Stomach (tissue), 9 donors: ENCODE results near the gene WWOX. TPM values are rescaled to one million over a fixed set of nuclear protein-coding genes. Genes with fewer than 3 reads are reported as not detected.

Experiments used
- DNase-seq, 2 donors: peaks; one replicate each; pipeline versions ENCODE4 v3.0.0 to v3.0.0-alpha.2; 2013 to 2019
- H3K27ac ChIP-seq, 5 donors: fragments of 200-600 bp in 4 of 5; sonication (generic) in 4 of 5; one replicate each; pipeline ENCODE4 v1.5.1; 2013 to 2019; ENCODE audit warnings: mild to moderate bottlenecking in 1 of 5, moderate library complexity in 1 of 5
- H3K27me3 ChIP-seq, 3 donors: fragments of 200-600 bp; sonication (generic); one replicate each; pipeline ENCODE4 v1.5.1; 2017 to 2019; ENCODE audit warnings: mixed run types in 1 of 3
- H3K36me3 ChIP-seq, 4 donors: fragments of 200-600 bp; sonication (generic); 1 replicate in 3 of 4; 2 replicates in 1 of 4; pipeline ENCODE4 v1.5.1; 2016 to 2019
- H3K4me1 ChIP-seq, 4 donors: fragments of 200-600 bp; sonication (generic); one replicate each; pipeline ENCODE4 v1.5.1; 2016 to 2019
- H3K4me3 ChIP-seq, 4 donors: fragments of 200-600 bp; sonication (generic) in 3 of 4; one replicate each; pipeline ENCODE4 v1.5.1; 2016 to 2019; ENCODE audit warnings: mild to moderate bottlenecking in 1 of 4
- H3K9me3 ChIP-seq, 4 donors: fragments of 200-600 bp; sonication (generic); one replicate each; pipeline ENCODE4 v1.5.1; 2016 to 2019
- CTCF ChIP-seq, 7 experiments: fragments of 450-650 bp in 4 of 7; fragments of 200-600 bp in 3 of 7; sonication (generic) in 3 of 7; IDR thresholded peaks; one replicate each; pipeline ENCODE4 v1.5.1; 2016 to 2019; ENCODE audit warnings: antibody characterized with exemption in 7 of 7, control low read depth in 2 of 7, mild to moderate bottlenecking in 1 of 7
- EP300 ChIP-seq: sonication (generic); formaldehyde crosslinking; IDR thresholded peaks from one replicate; pipeline ENCODE4 v1.6.1; 2017; ENCODE audit warnings: antibody characterized with exemption
- POLR2A ChIP-seq, 4 donors: fragments of 450-650 bp; IDR thresholded peaks; one replicate each; pipeline ENCODE4 v1.6.1; 2016; ENCODE audit warnings: antibody characterized with exemption in 4 of 4, control low read depth in 2 of 4, mild to moderate bottlenecking in 1 of 4, moderate library complexity in 1 of 4
- POLR2AphosphoS5 ChIP-seq, 3 donors: sonication (generic); formaldehyde crosslinking; IDR thresholded peaks; one replicate each; pipeline ENCODE4 v1.6.1; 2016; ENCODE audit warnings: antibody characterized with exemption in 3 of 3
- WGBS, 5 donors: extraction: QIAGEN DNeasy Blood & Tissue Kit in 3 of 5; methylation state at CpG; one replicate each; pipeline versions ENCODE4 v1.1.5 to v1.1.7; 2013 to 2018; 5-methylcytosine and 5-hydroxymethylcytosine counted together
- intact Hi-C: fragments of 100-400 bp; cut with DNase I; formaldehyde crosslinking; loops from one replicate; pipeline ENCODE4 v1.15.1; 2023; ENCODE audit warnings: low total_unique reads
- polyA plus RNA-seq, 3 donors: library from polyadenylated mRNA; stranded (reverse); fragments of 200-250 nt; gene quantifications; one replicate each; pipeline ENCODE4 v1.2.3, GENCODE V29; 2013
- total RNA-seq, 5 donors: library from RNA; depleted of rRNA; stranded (reverse); fragments of >200 nt; gene quantifications; one replicate each; pipeline versions ENCODE4 v1.1.0 to v1.2.3, GENCODE V29; 2014 to 2016
- donor health status: healthy with polysubstance abuse.
- donor health status: Bipolar disorder and iron deficiency.
- donor health status: healthy.

WWOX gene
- total and polyA plus RNA-seq, 8 donors = 7.7 to 129 (median 48.7) TPM

GRCh38 chr16:78127130-78127529 is 27.7 kb downstream of the WWOX start:
- no peak for DNase-seq
- Histone ChIP-seq H3K27ac (no peak overlapping the region), H3K36me3 (no peaks in the 10 kb centered on the region), H3K4me1 (peaks cover 8 to 49% (median 26%) of the 10 kb centered on the region in 4 donors), H3K27me3 (no peaks in the 10 kb centered on the region), H3K4me3 (no peak overlapping the region), H3K9me3 (no peaks in the 10 kb centered on the region)
- WGBS, 5 donors = 18 to 61% (median 22%) methylated on average over 5 of the region's 5 CpGs
- TF ChIP-seq POLR2A (IDR thresholded peaks at IDR 0.05) (no peak), EP300 (no peak), POLR2AphosphoS5 (IDR thresholded peaks at IDR 0.05) (no peak), CTCF (IDR thresholded peaks at IDR 0.05) (no peak)
- intact Hi-C loops = no loop called here

DNA sequence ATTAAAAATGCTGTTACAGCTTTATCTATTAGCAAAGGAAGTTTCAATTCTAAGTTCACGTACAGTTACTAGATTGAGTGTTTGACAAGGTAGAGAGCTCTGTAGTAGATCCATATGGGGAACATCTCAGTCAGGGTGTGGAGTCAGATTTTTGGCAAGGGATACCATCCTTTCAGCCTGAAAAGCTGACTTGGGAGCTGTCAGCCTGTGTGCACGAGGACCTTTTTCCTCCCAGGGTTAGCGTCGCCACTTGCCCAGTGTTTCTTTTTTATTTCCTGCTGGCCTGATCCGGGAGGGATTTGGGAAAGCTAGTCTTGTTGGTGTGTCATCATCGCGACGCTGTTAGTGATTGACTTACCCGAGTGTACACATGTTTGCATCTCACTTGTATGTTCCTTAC is 29.5 kb downstream of the WWOX start:
- Histone ChIP-seq H3K4me1 (peaks cover 12 to 44% (median 31%) of the 10 kb centered on the region in 4 donors), H3K27ac (peak overlapping the region in 4 of 5 donors; percentile 16 to 40 (median 28)), H3K9me3 (no peaks in the 10 kb centered on the region), H3K4me3 (no peak overlapping the region), H3K36me3 (no peaks in the 10 kb centered on the region), H3K27me3 (no peaks in the 10 kb centered on the region)
- intact Hi-C loops = no loop called here
- TF ChIP-seq POLR2AphosphoS5 (IDR thresholded peaks at IDR 0.05) = no peak
- TF ChIP-seq CTCF (IDR thresholded peaks at IDR 0.05) = no peak
- TF ChIP-seq POLR2A (IDR thresholded peaks at IDR 0.05) = no peak
- no peak for TF ChIP-seq EP300
- WGBS, 5 donors = 20 to 45% (median 31%) methylated on average over 9 of the region's 9 CpGs
- peak in 1 of 2 donors; percentile 33 for DNase-seq

GRCh38 chr16:78129349-78129748 is 29.9 kb downstream of the WWOX start:
- Histone ChIP-seq H3K9me3 (no peaks in the 10 kb centered on the region), H3K4me3 (no peak overlapping the region), H3K27me3 (no peaks in the 10 kb centered on the region), H3K36me3 (no peaks in the 10 kb centered on the region), H3K27ac (peak overlapping the region in 2 of 5 donors; percentile 25 to 40), H3K4me1 (peaks cover 12 to 47% (median 33%) of the 10 kb centered on the region in 4 donors)
- intact Hi-C loops = no loop called here
- peak in 1 of 2 donors; percentile 53 for DNase-seq
- TF ChIP-seq CTCF (IDR thresholded peaks at IDR 0.05) (no peak), EP300 (no peak), POLR2A (IDR thresholded peaks at IDR 0.05) (no peak), POLR2AphosphoS5 (IDR thresholded peaks at IDR 0.05) (no peak)
- WGBS, 5 donors = 22 to 45% (median 35%) methylated on average over 2 of the region's 2 CpGs

- H3K27ac ChIP-seq = peak overlapping the region in 1 of 5 donors; percentile 31
- DNase-seq = no peak
- no peaks in the 10 kb centered on the region for H3K27me3 ChIP-seq
- TF ChIP-seq POLR2A (IDR thresholded peaks at IDR 0.05) (no peak), CTCF (IDR thresholded peaks at IDR 0.05) (no peak), EP300 (no peak), POLR2AphosphoS5 (IDR thresholded peaks at IDR 0.05) (no peak)
- WGBS, 5 donors = 73 to 83% (median 82%) methylated on average over 4 of the region's 4 CpGs
- intact Hi-C loops = no loop called here
- no peaks in the 10 kb centered on the region for H3K9me3 ChIP-seq
- peaks cover 17 to 55% (median 40%) of the 10 kb centered on the region in 4 donors for H3K4me1 ChIP-seq
- H3K36me3 ChIP-seq = no peaks in the 10 kb centered on the region
- H3K4me3 ChIP-seq = no peak overlapping the region
Measured at GRCh38 chr16:78130083-78130608, 30.7 kb downstream of the WWOX start.
